IPS-20b (cell line): ENCODE measurements around the gene PTPRN2.
A peak's percentile ranks its signal among the peaks of the same experiment; 100 is the strongest.
"Not testable (repeated sequence)": the region's sequence is repeated elsewhere in the genome, so short reads cannot be mapped to it uniquely, and the experiment has no call there.

ENCODE experiments used
- H3K27ac ChIP-seq: one replicate; pipeline ENCODE4 v1.5.1; 2013; ENCODE audit warnings: low read length
- H3K27me3 ChIP-seq: 2 replicates; pipeline ENCODE4 v1.6.1; 2013; ENCODE audit warnings: mild to moderate bottlenecking, low read length, inconsistent platforms; ENCODE audit not compliant: insufficient read depth
- H3K36me3 ChIP-seq: 2 replicates; pipeline ENCODE4 v1.6.1; 2013; ENCODE audit warnings: low read depth, mild to moderate bottlenecking, inconsistent platforms, low read length, moderate library complexity; ENCODE audit not compliant: insufficient read depth
- H3K4me1 ChIP-seq: 2 replicates; pipeline ENCODE4 v1.6.1; 2013; ENCODE audit warnings: mild to moderate bottlenecking, control low read depth, inconsistent platforms, low read length, moderate library complexity; ENCODE audit not compliant: insufficient read depth
- H3K4me3 ChIP-seq: 2 replicates; pipeline ENCODE4 v1.5.1; 2013; ENCODE audit warnings: mild to moderate bottlenecking, low read length, inconsistent platforms
- H3K9ac ChIP-seq: 2 replicates; pipeline ENCODE4 v1.6.1; 2013; ENCODE audit warnings: low read depth, mild to moderate bottlenecking, inconsistent platforms, low read length, moderate library complexity
- H3K9me3 ChIP-seq: 2 replicates; pipeline ENCODE4 v1.6.1; 2013; ENCODE audit warnings: mild to moderate bottlenecking, low read depth, low read length, inconsistent platforms; ENCODE audit not compliant: insufficient read depth

The PTPRN2 gene

GRCh38 chr7:158147431-158147830, 440.2 kb downstream of the PTPRN2 start:
- not testable (repeated sequence) for H3K27ac ChIP-seq, H3K36me3 ChIP-seq, H3K27me3 ChIP-seq, H3K9ac ChIP-seq, H3K4me1 ChIP-seq
- peak overlapping the region; percentile 46 for H3K4me3 ChIP-seq
- H3K9me3 ChIP-seq = peaks cover 90% of the 10 kb centered on the region

- H3K9ac ChIP-seq = no peak overlapping the region
- peaks cover 95% of the 10 kb centered on the region for H3K9me3 ChIP-seq
- no peaks in the 10 kb centered on the region for H3K4me1 ChIP-seq
- H3K4me3 ChIP-seq = no peak overlapping the region
- no peaks in the 10 kb centered on the region for H3K27me3 ChIP-seq
- H3K36me3 ChIP-seq = peaks cover 8% of the 10 kb centered on the region; the same call in 1 of the 2 replicates
- no peak overlapping the region for H3K27ac ChIP-seq
These were observed 442.3 kb downstream of the PTPRN2 start for GRCh38 chr7:158145370-158145769.

- H3K4me1 ChIP-seq = no peaks in the 10 kb centered on the region
- H3K36me3 ChIP-seq = peaks cover 8% of the 10 kb centered on the region; the same call in 1 of the 2 replicates
- no peaks in the 10 kb centered on the region for H3K27me3 ChIP-seq
- H3K9me3 ChIP-seq = peaks cover 96% of the 10 kb centered on the region
- H3K4me3 ChIP-seq = no peak overlapping the region
- H3K9ac ChIP-seq = no peak overlapping the region
- no peak overlapping the region for H3K27ac ChIP-seq
These were observed 444.2 kb downstream of the PTPRN2 start for GRCh38 chr7:158143196-158144120.

GRCh38 chr7:158142657-158143056, 445.0 kb downstream of the PTPRN2 start:
- Histone ChIP-seq H3K27ac (no peak overlapping the region), H3K36me3 (peaks cover 5% of the 10 kb centered on the region; the same call in 1 of the 2 replicates), H3K9ac (no peak overlapping the region), H3K4me1 (no peaks in the 10 kb centered on the region), H3K27me3 (no peaks in the 10 kb centered on the region), H3K4me3 (no peak overlapping the region), H3K9me3 (peaks cover 98% of the 10 kb centered on the region)

GRCh38 chr7:158141806-158142518, 445.7 kb downstream of the PTPRN2 start:
- Histone ChIP-seq H3K4me1 (no peaks in the 10 kb centered on the region), H3K9me3 (peaks cover 97% of the 10 kb centered on the region), H3K27ac (no peak overlapping the region)

GRCh38 chr7:158141221-158141582, 446.4 kb downstream of the PTPRN2 start:
- Histone ChIP-seq H3K4me1 (no peaks in the 10 kb centered on the region), H3K9ac (no peak overlapping the region), H3K27me3 (no peaks in the 10 kb centered on the region), H3K9me3 (peaks cover 99% of the 10 kb centered on the region), H3K27ac (no peak overlapping the region), H3K36me3 (no peaks in the 10 kb centered on the region), H3K4me3 (no peak overlapping the region)

More at GRCh38 chr7:158141806-158142518, 445.7 kb downstream of the PTPRN2 start:
- H3K4me3 ChIP-seq = no peak overlapping the region
- H3K27me3 ChIP-seq = no peaks in the 10 kb centered on the region
- no peak overlapping the region for H3K9ac ChIP-seq
- H3K36me3 ChIP-seq = no peaks in the 10 kb centered on the region

GRCh38 chr7:158140538-158141220, 446.9 kb downstream of the PTPRN2 start:
- no peak overlapping the region for H3K9ac ChIP-seq
- no peaks in the 10 kb centered on the region for H3K4me1 ChIP-seq
- no peak overlapping the region for H3K4me3 ChIP-seq
- H3K36me3 ChIP-seq = no peaks in the 10 kb centered on the region
- H3K27me3 ChIP-seq = no peaks in the 10 kb centered on the region
- no peak overlapping the region for H3K27ac ChIP-seq
- H3K9me3 ChIP-seq = peaks cover 99% of the 10 kb centered on the region

GRCh38 chr7:158139499-158139898, 448.1 kb downstream of the PTPRN2 start:
- Histone ChIP-seq H3K4me3 (no peak overlapping the region), H3K36me3 (no peaks in the 10 kb centered on the region), H3K4me1 (no peaks in the 10 kb centered on the region), H3K9me3 (peaks cover 99% of the 10 kb centered on the region), H3K27me3 (no peaks in the 10 kb centered on the region), H3K9ac (no peak overlapping the region), H3K27ac (no peak overlapping the region)

- no peak overlapping the region for H3K4me3 ChIP-seq
- no peak overlapping the region for H3K27ac ChIP-seq
- H3K36me3 ChIP-seq = no peaks in the 10 kb centered on the region
- no peaks in the 10 kb centered on the region for H3K4me1 ChIP-seq
- H3K9ac ChIP-seq = no peak overlapping the region
- peaks cover 99% of the 10 kb centered on the region for H3K9me3 ChIP-seq
- no peaks in the 10 kb centered on the region for H3K27me3 ChIP-seq
These were observed 449.4 kb downstream of the PTPRN2 start for GRCh38 chr7:158138329-158138597.

GRCh38 chr7:158137516-158138328, 449.9 kb downstream of the PTPRN2 start:
- Histone ChIP-seq H3K27me3 (no peaks in the 10 kb centered on the region), H3K27ac (no peak overlapping the region), H3K9me3 (peaks cover 99% of the 10 kb centered on the region), H3K9ac (no peak overlapping the region), H3K4me1 (no peaks in the 10 kb centered on the region), H3K36me3 (no peaks in the 10 kb centered on the region), H3K4me3 (no peak overlapping the region)

GRCh38 chr7:158135931-158136330, 451.7 kb downstream of the PTPRN2 start:
- Histone ChIP-seq H3K9ac (no peak overlapping the region), H3K27ac (no peak overlapping the region), H3K9me3 (peaks cover 99% of the 10 kb centered on the region), H3K4me3 (no peak overlapping the region), H3K27me3 (no peaks in the 10 kb centered on the region), H3K4me1 (no peaks in the 10 kb centered on the region), H3K36me3 (no peaks in the 10 kb centered on the region)
